HG02642 (cell line): Measurements from ENCODE around the gene BIVM.

Source experiments
- ATAC-seq: cut with Tn5 transposase; IDR thresholded peaks from one replicate; pipeline ENCODE4 v1.9.1; 2021; ENCODE audit warnings: mild to moderate bottlenecking; ENCODE audit not compliant: unreplicated experiment, poor library complexity

The BIVM gene

DNA sequence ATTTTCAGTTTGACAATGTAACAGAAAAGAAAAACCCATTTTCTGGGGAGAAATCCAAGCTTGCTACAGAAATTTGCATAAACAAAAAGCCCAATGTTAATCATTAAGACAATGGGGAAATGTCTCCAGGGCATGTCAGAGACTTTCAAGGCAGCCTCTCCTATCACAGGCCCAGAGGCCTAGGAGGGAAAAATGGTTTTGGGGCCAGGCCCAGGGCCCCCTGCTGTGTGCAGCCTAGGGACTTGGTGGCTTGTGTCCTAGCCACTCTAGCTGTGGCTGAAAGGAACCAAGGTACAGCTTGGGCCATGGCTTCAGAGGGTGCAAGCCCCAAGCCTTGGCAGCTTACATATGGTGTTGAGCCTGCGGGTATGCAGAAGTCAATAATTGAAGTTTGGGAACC lies 17.3 kb upstream of the BIVM start:
- no peak for ATAC-seq

DNA sequence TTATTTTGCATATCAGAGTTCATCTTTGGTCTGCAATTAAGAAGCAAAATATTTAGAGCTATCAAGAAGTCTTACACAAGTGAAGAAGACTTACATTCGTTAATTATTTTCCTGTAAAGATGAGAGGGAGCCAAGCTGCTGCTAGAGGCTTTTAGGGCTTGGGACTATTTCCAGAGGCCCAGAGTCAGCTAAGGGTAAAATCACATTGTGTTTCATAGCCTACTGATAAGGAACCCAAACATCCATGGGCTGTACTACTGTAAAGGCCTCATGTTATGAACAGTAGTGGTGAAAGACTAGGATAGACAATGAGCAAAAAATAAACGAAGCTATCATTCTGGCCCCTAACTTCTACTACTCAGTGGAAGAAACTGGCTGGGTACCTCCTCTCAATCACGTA lies 14.4 kb upstream of the BIVM start:
- ATAC-seq: no peak

DNA sequence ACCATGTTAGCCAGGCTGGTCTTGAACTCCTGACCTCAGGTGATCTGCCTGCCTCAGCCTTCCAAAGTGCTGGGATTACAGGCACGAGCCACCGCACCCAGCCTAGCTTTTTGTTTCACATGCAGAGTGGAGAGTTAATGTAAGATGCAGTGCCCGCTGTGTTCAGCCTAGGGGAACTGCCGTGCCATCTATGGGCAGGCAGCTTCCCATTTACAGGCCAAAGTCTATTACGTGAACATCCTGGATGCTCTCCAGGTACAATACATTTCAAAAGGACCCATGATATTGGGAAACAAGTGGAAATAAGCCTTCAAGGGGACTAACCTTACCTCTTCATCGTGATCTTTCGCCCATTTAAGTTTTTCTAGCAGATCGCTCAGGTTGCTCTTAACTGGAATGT lies 10.2 kb upstream of the BIVM start:
- ATAC-seq: no peak

DNA sequence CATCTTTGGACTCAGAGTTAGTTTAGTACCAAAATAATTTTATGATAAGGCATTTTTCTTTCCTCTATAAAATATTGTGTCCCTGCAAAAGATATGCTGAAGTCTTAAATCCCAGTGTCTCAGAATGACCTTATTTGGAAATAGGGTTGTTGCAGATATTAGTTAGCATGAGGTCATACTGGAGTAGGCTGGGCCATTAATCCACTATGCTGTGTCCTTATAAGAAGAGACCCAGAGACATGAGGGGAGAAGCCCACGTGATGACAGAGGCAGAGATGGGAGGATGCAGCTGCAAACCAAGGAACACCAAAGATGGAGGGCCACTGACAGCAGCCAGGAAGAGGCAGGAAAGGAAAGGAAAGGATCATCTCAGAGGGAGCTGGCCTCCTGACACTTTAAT lies 6.5 kb upstream of the BIVM start:
- no peak for ATAC-seq

DNA sequence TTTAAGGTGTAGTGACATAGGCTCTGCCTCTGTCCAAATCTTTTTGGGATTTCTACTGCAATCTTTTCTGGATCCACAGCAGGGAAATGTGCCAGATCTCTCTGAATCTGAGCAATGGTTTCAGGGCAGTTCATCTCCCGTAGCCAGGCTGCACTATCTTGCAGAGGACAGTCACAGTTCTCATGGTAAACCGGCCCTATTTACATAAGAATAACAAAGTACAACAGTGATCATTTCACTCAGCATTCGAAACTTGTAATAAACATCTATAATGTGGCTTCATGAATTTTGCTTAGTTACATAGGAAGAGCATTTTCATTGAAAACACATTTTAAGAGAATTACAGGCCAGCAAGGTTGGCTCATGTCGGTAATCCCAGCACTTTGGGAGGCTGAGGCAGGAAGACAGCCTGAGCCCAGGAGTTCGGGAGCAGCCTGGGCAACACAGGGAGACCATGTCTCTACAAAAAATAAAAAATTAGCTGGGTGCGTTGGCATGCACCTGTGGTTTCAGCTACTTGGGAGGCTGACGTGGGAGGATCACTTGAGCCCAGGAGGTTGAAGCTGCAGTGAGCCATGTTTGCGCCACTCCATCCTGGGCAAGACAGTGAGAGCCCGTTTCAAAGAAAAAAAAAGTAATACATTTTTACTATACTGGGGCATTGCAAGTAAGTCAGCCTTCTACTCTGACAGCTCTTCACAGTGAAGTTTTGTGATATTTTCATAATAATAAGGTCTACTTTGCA lies 5.1 kb upstream of the BIVM start:
- ATAC-seq: no peak

DNA sequence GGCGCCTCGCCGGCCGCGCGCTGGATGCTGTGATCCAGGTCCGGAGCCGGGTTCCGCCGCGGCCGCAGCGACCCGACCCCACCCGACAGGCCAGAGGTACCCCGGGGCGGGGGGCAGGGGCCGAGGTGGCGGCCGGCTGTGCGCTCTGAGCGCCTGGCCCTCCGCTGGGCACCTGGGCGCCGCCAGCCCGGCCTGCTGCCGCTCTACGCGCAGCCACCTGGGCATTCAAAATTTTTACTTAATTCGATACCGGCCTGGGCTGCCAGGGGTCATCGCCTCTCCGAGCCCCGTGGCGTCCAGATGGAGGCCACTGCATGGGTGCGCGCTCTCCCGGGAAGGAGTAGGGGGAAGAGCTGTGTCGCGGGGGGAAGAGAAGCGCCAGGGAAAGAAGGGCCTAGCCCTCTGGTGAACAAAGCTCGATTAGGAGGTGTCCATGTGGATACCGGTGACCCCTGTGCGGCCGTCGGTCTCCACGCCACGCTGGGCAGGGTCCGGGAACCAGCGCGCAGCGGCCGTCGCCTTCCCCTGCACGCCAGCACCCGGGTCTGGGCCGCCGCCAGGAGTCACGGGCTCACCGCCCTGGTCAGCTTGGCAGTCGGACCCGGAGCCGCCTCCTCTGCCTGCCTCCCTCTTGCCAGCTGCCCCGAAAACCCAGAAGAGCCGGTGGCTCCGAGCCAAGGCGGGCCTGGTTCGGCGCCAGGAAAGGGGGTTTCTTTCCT lies 666 bp downstream of the BIVM start:
- ATAC-seq: peak; percentile 15

DNA sequence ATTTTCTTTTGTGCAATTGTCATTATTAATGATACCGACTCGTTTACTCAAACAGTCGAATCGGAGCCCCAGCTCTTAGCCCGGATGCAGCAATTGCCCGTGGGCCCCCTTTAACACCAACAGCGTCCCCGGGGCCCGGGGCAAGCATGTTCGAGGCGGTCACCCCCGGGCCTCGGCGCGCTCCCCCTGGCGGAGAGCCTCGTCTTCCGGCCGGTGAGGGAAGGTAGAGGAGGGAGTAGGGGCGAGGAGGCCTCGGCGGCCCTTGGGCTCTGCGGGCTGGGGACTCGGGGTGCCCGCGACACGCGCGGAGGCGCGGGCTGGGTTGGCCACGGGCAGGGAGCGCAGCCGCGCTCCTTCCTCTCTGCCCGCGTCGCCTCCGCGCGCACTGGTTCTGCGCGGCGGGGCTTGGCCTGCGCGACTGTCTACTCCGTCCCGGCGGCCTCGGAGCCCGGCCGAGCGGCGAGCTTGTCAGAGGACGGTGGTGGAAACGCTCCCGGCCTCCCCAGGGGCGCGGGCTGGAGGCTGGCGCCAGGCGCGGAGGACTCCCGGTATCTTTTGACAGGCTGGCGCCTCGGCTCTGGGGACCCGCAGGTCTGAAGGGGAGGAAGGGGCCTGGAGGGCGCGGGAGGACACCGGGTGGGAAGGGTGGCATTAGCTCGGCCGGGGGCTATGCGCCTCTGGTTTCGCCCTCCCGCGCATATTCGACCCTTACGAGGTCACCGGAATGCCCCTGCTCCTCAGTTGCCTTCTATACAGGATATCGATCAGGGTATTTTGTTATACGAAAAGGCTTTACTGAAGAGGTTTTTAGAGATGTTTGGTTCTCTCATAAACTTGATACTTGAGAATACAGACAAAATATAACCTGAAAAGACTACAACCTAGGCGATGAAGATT lies 1.5 kb downstream of the BIVM start:
- peak; percentile 84 for ATAC-seq

DNA sequence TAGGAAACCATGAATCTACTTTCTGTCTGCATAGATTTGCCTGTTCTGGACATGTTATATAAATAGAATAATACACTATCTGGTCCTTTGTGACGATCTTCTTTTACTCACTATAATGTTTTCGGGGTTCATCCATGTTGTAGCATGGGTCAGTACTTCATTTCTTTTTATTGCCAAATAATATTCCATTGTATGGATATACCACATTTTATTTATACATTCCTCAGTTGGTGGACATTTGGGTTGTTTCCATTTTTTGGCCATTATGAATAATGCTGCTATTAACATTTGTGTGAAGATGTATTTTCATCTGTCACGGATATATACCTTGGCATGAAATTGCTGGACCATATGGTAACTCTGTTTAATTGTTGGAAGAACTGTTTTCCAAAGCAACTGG lies 6.8 kb downstream of the BIVM start:
- ATAC-seq: no peak

DNA sequence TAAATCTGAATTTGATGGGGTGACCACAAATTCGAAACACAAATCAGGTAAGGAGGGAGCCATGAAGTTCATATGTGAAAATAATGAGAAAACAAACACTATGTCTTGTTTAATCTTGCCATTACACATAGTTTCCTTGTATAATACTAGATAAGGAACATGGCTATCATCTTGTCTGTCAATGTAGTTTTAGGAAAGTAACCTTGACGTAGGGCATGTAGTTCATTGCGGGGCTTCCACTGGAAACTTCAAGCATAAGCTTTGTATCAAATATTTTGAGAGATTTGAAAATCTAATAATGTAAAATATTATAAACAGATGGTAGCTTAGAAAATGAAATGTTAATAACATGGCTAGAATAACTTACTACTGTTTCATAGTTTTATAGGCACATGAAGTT lies 8.8 kb downstream of the BIVM start:
- ATAC-seq: no peak

DNA sequence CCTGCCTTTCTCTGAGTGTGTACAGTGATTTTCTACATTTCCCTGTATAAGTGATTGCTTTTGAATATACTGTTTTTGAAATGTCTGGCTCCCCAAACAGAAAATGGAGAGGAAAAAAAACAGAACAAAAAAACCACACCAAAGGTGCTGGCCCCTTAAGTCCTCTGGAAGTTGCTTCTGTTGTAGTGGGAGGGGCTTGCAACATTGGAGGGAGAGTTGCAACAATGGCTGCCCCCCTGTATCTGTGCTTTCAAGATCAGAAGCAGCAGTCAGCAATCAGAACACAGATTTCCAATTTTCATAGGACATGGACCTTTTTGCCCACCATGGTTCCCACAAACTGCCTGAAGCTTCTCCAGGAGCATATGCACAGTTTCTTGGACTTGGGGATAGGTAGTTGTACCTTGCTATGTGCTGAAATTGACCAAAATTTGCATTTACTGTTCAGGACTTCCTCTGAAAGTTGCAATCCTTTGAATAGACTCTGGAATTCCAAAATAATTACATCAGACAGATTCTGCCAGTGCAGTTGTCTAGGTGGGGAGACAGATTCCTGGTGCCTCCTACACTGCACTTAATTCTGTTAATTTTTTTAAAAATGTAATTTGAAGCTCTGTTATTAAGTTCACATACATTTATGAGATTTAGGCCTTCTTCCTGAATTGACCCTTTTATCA lies 13.8 kb downstream of the BIVM start:
- no peak for ATAC-seq

DNA sequence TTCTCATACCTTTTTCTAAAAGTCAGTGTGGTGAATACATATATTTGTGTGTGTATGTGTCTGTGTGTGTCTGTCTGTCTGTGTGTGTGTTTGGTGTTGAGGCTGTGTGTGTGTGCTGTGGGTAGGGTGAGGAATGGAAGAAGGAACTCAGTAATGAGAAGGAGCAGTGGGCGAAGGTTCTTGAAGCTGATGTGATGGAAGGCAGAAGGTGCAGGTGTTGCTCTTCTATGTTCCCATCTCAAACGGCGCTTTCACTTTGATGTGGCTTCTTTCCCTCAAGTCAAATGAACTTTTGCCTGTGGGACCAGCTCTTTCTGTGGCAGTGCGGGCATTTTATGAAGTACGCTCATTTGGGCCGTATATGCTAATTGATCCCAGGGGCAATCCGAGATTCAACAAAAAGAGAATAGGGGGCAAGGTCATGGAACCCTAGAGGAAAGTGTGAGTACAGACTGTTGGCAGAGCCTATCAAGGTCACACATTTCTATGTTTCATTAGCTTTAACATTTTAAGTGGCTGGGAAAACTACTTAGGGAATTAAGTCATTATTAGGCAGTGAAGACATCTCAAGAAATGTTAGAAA lies 15.2 kb downstream of the BIVM start:
- ATAC-seq: no peak

DNA sequence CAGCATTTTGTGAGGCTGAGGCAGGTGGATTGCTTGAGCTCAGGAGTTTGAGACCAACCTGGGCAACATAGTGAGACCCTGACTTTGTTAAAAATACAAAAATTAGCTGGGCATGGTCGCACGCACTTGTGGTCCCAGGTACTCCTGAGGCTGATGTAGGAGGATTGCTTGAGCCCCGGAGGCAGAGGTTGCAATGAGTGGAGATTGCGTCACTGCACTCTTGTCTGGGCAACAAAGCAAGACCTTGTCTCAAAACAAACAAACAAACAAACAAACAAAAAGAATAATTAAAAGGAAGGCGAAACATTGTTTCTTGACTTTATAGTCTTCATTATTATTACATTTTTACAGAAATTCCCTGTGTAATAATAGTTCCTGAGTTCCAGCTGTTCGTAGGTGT lies 15.9 kb downstream of the BIVM start:
- no peak for ATAC-seq

DNA sequence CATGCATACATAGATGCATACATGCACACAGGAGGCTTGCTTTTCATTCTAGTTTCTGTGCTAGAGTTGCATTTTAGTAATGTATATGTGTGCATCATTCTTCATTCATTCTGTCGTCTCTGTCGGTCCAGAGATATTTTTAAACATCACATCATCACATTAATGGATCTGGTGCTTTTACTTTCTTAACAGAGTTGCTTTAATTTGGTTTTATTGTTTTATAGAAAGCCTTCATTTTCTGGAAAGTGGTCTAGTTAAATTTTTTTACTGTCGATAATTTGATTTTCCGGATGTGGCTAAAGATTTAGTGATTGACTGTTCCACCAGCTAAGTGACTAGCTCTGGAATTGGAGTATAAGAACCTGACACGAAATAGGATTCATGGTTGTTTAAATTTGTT lies 16.9 kb downstream of the BIVM start:
- no peak for ATAC-seq

DNA sequence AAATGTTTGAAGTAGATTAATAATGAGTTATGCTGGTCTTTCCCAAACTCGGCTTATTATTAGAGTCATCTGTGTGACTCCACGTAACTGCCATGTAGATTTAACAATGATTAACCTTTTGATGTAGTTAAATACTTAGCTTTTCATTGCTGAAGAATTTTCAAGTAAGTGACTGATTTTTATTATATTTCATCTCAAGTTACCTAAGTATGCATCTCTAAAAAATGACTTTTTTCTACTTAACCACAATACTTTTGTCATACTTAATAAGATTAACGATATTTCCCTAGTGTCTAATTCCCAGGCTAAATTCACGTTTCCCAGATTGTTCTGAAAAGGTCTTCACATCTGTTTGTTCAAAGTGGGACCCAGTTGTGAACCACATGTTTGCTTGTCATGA lies 17.8 kb downstream of the BIVM start:
- ATAC-seq: no peak

DNA sequence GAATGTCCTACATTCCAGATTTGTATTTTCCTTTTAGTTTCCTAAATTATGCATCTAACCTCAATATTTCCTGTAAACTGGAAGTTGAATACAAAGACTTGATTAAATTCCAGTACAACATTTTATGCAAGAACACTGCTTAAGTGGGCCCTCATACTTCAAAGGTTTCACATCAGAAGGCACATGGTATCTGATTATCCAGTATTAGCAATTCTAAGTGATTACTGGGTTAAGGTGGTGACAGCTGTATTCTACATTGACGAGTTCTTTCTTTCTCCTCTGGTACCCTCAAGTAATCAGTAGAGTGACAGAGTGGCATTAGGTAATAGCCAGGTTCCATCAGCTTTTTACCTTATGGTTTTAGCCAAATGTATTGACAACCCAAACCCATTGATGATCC lies 18.3 kb downstream of the BIVM start:
- ATAC-seq: no peak

DNA sequence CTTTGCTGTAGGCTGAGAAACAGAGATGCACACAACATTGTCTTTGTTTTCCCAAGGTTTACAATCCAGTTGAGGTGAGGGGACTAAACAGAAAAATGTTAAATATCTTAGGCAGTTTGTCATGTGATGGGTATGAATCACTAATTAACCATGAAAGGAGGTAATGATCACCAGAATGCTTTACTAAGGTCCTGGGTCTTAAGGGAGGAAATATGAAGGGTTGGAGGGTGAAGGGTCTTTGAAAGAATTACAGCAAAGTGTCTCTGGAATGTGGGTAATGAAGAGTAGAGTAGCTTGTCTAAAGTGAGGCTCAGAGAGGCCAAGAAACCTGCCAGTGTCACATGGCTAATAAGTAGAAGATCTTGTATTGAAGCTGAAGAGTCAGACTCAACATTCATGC lies 19.0 kb downstream of the BIVM start:
- no peak for ATAC-seq

DNA sequence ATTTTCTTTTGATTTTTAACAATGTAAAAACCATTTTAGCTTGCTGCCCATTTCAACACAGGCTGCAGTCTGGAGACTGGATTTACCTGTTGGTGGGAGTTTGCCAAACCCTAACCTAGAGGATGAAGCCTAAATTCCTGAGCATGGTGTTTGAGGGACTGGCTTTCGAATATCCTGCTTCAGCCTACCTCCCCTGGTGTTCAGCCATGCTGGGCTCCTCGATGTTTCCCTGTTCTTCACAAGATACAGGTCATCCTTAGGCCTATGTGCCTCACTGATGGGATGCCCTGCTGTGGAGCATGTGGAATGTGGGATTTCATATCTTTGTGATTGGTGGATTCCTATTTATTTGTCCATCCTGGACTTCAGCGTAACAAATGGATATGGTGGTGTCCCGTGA lies 26.5 kb downstream of the BIVM start:
- ATAC-seq: no peak

DNA sequence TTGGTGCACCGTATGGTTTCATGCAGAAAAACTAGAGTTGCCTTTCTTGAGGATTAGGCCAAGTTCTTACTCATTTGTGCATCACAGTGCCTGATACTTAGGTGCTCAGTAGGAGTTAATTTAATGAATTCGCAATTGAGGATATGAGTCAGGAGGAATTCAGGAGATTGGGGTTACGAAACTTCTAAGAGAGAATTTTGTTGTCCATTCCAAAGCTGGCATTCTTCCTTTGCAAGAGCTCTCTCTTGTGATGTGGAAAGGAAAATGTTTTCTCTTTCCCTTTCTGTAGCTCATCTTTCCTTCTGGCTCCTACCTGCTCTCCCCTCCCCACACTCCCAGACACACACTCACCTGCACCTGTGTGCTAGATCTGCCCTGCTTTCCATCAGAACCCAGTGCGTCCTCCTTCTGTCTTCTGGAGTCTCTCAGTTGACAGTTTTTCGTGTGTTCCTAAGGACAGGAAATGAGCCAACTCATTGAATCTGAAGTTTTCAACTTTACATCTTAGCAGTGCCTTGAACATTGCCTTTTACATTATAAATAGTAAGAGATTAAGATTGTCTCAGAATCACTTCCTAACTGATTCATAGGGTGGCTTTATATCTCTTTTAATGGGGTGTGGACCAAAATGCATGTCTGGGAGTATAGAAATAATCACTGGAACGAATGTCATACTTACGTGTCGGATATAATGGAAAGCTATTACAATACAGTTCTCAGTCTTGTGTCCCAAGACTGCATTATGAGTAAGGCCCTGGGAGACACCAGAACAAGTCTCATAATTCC lies 27.2 kb downstream of the BIVM start:
- ATAC-seq: no peak

DNA sequence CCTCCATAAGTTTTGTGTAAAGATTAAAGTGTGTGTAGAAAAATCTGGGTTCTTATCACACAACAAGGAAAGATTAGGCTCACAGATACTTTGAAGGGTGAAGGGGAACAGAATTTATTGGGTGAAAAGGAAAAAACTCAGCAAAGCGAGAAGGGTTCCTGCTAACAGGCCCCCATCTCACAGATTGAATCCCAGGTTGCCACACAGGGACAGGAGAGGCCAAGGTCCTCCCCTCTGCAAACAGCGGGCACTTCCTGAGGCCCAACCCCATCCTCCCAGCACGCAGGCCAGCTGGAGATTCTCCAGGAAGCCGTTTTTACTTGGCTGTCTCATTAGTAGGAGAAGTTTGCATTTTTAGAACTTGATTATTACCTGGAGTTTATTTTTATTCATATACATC lies 31.7 kb downstream of the BIVM start:
- no peak for ATAC-seq

DNA sequence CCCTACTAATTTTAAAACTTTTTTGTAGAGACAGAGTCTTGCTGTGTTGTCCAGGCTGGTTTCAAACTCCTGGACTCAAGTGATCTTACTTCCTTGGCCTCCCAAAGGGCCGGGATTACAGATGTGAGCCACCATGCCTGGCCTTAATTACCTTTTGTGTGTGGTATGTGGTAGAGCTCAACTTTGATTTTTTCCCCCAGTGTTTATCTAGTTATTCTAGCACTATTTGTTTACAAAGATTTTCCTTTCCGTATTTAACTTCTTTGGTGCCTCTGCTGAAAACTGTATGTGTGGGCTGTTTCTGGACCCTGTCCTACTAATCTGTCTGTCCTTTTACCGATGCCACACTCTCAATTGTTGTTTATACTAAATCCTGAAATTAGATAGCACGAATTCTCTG lies 37.6 kb downstream of the BIVM start:
- ATAC-seq: no peak
